ENCODE data around the gene USP22.

- TF ChIP-seq POLR2AphosphoS5 (IDR thresholded peaks at IDR 0.05; ENCODE audit: low read depth, low read length) (no peak), POLR2A (IDR thresholded peaks at IDR 0.05; ENCODE audit: low read depth, low read length) (no peak)
Observed at GRCh38 chr17:20970329-20970728, 72.5 kb downstream of the USP22 start.

Measured in GM12892 (cell line).